ENCODE results near the gene TDRD12. TPM values are rescaled to one million over a fixed set of nuclear protein-coding genes. Genes with fewer than 3 reads are reported as not detected.

The TDRD12 gene
- total RNA-seq, 1 experiment from 2014 or later, result 1.3 TPM

DNA sequence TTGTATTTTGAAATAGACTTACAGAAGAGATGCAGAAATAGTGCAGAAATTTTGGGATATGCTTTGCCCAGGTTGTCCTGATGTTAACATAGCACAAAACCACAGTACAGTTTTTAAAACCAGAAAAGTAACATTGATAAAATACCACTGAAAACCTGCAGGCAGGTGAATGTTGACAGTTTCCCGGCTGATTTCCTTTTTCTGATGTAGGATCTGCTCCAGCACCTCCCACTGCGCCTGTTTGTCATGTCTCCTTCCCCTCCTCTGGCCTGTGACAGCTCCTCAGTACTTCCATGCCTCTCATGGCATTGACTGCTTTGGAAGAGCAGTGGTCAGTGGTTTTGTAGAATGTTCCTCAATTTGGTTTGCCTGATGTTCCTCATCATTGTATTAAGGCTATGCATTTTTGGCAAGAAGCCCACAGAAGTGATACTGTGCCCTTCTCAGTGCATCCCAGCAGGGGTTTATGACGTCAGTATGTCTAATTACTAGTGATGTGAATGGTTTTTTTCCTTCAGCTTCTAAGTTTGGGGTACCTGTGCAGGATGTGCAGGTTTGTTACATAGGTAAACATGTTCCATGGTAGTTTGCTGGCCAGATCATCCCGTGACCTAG lies 31.0 kb downstream of the TDRD12 start (continued):
- TF ChIP-seq HMGA2 (CRISPR knock-in tag; IDR thresholded peaks at IDR 0.05) (no peak), NR2C2 (CRISPR knock-in tag; IDR thresholded peaks at IDR 0.05) (no peak), FOXK1 (CRISPR knock-in tag; IDR thresholded peaks at IDR 0.05) (no peak), TEAD4 (CRISPR knock-in tag; IDR thresholded peaks at IDR 0.05) (no peak), SMAD3 (CRISPR knock-in tag; IDR thresholded peaks at IDR 0.05; ENCODE audit: borderline replicate concordance) (no peak), ATF1 (CRISPR knock-in tag; IDR thresholded peaks at IDR 0.05) (no peak), ZNF219 (CRISPR knock-in tag; IDR thresholded peaks at IDR 0.05; ENCODE audit: borderline replicate concordance) (no peak), RELA (CRISPR knock-in tag; IDR thresholded peaks at IDR 0.05; ENCODE audit: borderline replicate concordance) (no peak), PRRX2 (CRISPR knock-in tag; IDR thresholded peaks at IDR 0.05) (no peak), ZBTB43 (CRISPR knock-in tag; IDR thresholded peaks at IDR 0.05) (no peak), SP1 (CRISPR knock-in tag; conservative IDR thresholded peaks at IDR 0.05) (no peak)
- TF ChIP-seq, protein P1, sequence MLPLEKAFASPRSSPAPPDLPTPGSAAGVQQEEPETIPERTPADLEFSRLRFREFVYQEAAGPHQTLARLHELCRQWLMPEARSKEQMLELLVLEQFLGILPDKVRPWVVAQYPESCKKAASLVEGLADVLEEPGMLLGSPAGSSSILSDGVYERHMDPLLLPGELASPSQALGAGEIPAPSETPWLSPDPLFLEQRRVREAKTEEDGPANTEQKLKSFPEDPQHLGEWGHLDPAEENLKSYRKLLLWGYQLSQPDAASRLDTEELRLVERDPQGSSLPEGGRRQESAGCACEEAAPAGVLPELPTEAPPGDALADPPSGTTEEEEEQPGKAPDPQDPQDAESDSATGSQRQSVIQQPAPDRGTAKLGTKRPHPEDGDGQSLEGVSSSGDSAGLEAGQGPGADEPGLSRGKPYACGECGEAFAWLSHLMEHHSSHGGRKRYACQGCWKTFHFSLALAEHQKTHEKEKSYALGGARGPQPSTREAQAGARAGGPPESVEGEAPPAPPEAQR (CRISPR knock-in tag; IDR thresholded peaks at IDR 0.05), result no peak
- TF ChIP-seq, protein P2, sequence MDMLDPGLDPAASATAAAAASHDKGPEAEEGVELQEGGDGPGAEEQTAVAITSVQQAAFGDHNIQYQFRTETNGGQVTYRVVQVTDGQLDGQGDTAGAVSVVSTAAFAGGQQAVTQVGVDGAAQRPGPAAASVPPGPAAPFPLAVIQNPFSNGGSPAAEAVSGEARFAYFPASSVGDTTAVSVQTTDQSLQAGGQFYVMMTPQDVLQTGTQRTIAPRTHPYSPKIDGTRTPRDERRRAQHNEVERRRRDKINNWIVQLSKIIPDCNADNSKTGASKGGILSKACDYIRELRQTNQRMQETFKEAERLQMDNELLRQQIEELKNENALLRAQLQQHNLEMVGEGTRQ (CRISPR knock-in tag; IDR thresholded peaks at IDR 0.05), result no peak

DNA sequence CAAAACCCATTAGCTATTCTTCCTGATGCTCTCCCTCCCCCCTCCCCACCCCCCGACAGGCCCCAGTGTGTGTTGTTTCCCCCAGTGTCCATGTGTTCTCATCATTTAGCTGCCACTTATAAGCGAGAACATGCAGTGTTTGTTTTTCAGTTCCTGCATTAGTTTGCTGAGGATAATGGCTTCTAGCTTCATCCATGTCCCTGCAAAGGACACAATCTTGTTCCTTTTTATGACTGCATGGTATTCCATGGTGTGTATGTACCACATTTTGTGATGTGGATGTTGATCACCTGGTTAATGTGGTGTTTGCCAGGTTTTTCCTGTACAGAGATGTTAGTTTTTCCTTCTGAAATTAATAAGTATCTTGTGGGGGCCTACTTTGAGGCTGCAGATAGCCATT lies 31.5 kb downstream of the TDRD12 start:
- H3K27me3 Mint-ChIP-seq (ENCODE audit: low read depth), result no peaks in the 10 kb centered on the region
- ATAC-seq (no peak), DNase-seq (ENCODE audit: low spot score) (no peak)
- TF ChIP-seq, protein P3, sequence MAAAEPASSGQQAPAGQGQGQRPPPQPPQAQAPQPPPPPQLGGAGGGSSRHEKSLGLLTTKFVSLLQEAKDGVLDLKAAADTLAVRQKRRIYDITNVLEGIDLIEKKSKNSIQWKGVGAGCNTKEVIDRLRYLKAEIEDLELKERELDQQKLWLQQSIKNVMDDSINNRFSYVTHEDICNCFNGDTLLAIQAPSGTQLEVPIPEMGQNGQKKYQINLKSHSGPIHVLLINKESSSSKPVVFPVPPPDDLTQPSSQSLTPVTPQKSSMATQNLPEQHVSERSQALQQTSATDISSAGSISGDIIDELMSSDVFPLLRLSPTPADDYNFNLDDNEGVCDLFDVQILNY (CRISPR knock-in tag; IDR thresholded peaks at IDR 0.05), result no peak
- TF ChIP-seq ZNF671 (CRISPR knock-in tag; IDR thresholded peaks at IDR 0.05) (no peak), EMX1 (CRISPR knock-in tag; IDR thresholded peaks at IDR 0.05) (no peak), ZNF396 (CRISPR knock-in tag; IDR thresholded peaks at IDR 0.05; ENCODE audit: borderline replicate concordance) (no peak), ZNF425 (CRISPR knock-in tag; conservative IDR thresholded peaks at IDR 0.05) (no peak), NFYB (CRISPR knock-in tag; conservative IDR thresholded peaks at IDR 0.05; ENCODE audit: low read depth) (no peak), GABPB1 (CRISPR knock-in tag; IDR thresholded peaks at IDR 0.05) (no peak), JUN (CRISPR knock-in tag; IDR thresholded peaks at IDR 0.05) (no peak)
- TF ChIP-seq, protein P4, sequence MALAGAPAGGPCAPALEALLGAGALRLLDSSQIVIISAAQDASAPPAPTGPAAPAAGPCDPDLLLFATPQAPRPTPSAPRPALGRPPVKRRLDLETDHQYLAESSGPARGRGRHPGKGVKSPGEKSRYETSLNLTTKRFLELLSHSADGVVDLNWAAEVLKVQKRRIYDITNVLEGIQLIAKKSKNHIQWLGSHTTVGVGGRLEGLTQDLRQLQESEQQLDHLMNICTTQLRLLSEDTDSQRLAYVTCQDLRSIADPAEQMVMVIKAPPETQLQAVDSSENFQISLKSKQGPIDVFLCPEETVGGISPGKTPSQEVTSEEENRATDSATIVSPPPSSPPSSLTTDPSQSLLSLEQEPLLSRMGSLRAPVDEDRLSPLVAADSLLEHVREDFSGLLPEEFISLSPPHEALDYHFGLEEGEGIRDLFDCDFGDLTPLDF (CRISPR knock-in tag; IDR thresholded peaks at IDR 0.05), result no peak
- CTCF ChIA-PET, result no interaction called here
- peaks cover 5% of the 10 kb centered on the region; the same call in 1 of the 2 replicates for H3K9me3 Mint-ChIP-seq
- no peaks in the 10 kb centered on the region for H3K36me3 Mint-ChIP-seq
- H3K4me3 Mint-ChIP-seq, result no peak overlapping the region
- H3K27ac Mint-ChIP-seq, result no peak overlapping the region
- POLR2A ChIA-PET, result no interaction called here
- H3K4me1 Mint-ChIP-seq, result no peaks in the 10 kb centered on the region
